GM12878 (cell line): ENCODE data around the gene RBMS1.

Experiments used
- CBX5 ChIP-seq: sonication (generic); IDR thresholded peaks from 2 replicates; pipeline ENCODE4 v1.6.1; 2016; ENCODE audit warnings: low read depth, moderate library complexity, mild to moderate bottlenecking, inconsistent platforms
- CREB1 ChIP-seq: IDR thresholded peaks from 2 replicates; pipeline ENCODE4 v1.6.1; 2012; ENCODE audit warnings: low read depth, mild to moderate bottlenecking, inconsistent platforms
- CTCF ChIP-seq, 3 experiments: IDR thresholded peaks in 2 of 3; conservative IDR thresholded peaks in 1 of 3; 2 replicates each; pipeline ENCODE4 v1.5.1; 2011; ENCODE audit warnings: low read depth in 3 of 3, low read length in 3 of 3, mild to moderate bottlenecking in 3 of 3, control low read depth in 2 of 3, moderate library complexity in 2 of 3, inconsistent platforms in 1 of 3, mixed read lengths in 1 of 3; ENCODE audit not compliant: control insufficient read depth in 2 of 3, insufficient read depth in 1 of 3; ENCODE audit errors: extremely low read depth in 1 of 3
- EED ChIP-seq: sonication (generic); IDR thresholded peaks from 2 replicates; pipeline ENCODE4 v1.6.1; 2016; ENCODE audit warnings: antibody characterized with exemption, low read depth
- EP300 ChIP-seq, 2 experiments: fragments of 150-350 bp in 1 of 2; IDR thresholded peaks; 2 replicates each; pipeline ENCODE4 v1.6.1; 2011 to 2012; ENCODE audit warnings: low read depth in 2 of 2, low read length in 2 of 2, borderline replicate concordance in 1 of 2, improper control_type of control experiment in 1 of 2, inconsistent platforms in 1 of 2; ENCODE audit not compliant: control insufficient read depth in 1 of 2
- MAX ChIP-seq: IDR thresholded peaks from 2 replicates; pipeline ENCODE4 v1.6.1; 2012; ENCODE audit warnings: low read depth, low read length, improper control_type of control experiment
- NFIC ChIP-seq: IDR thresholded peaks from 2 replicates; pipeline ENCODE4 v1.6.1; 2012; ENCODE audit warnings: low read depth, mild to moderate bottlenecking, inconsistent platforms, low read length, moderate library complexity
- POLR2A ChIP-seq: IDR thresholded peaks from 2 replicates; pipeline ENCODE4 v1.6.1; 2011; ENCODE audit warnings: low read depth, mild to moderate bottlenecking, low read length
- REST ChIP-seq: IDR thresholded peaks from 2 replicates; pipeline ENCODE4 v1.6.1; 2012; ENCODE audit warnings: mild to moderate bottlenecking, low read depth, low read length
- SKIL ChIP-seq: fragments of 450-650 bp; IDR thresholded peaks from 2 replicates; pipeline ENCODE4 v1.6.1; 2017; ENCODE audit warnings: mild to moderate bottlenecking, low read depth, inconsistent platforms; ENCODE audit not compliant: poor library complexity, severe bottlenecking
- SRF ChIP-seq, 2 experiments: IDR thresholded peaks; 2 replicates each; pipeline ENCODE4 v1.6.1; 2011; ENCODE audit warnings: low read depth in 2 of 2, low read length in 2 of 2, mild to moderate bottlenecking in 1 of 2, moderate library complexity in 1 of 2
- USF2 ChIP-seq: IDR thresholded peaks from 2 replicates; pipeline ENCODE4 v1.6.1; 2011; ENCODE audit warnings: low read depth, low read length, improper control_type of control experiment, borderline replicate concordance
- YBX1 ChIP-seq: fragments of 450-650 bp; IDR thresholded peaks from 2 replicates; pipeline ENCODE4 v1.6.1; 2016; ENCODE audit warnings: antibody characterized with exemption

- TF ChIP-seq REST (no peak), CBX5 (no peak), CREB1 (no peak), CTCF (IDR thresholded peaks at IDR 0.05 in 2 of 3, conservative IDR thresholded peaks at IDR 0.05 in 1 of 3; ENCODE audit: control insufficient read depth in 2 of 3, extremely low read depth in 1 of 3, insufficient read depth in 1 of 3, low read depth in 3 of 3, low read length in 3 of 3) (no peak), SKIL (no peak), MAX (no peak), USF2 (no peak), SRF (IDR thresholded peaks at IDR 0.05; ENCODE audit: low read depth in 2 of 2, low read length in 2 of 2) (no peak), EP300 (IDR thresholded peaks at IDR 0.05; ENCODE audit: borderline replicate concordance in 1 of 2, control insufficient read depth in 1 of 2, low read depth in 2 of 2, low read length in 2 of 2) (no peak), NFIC (no peak), POLR2A (no peak), YBX1 (no peak), EED (no peak)
Observed at GRCh38 chr2:160418853-160419252, 74.8 kb downstream of the RBMS1 start.
